ENCODE results near the gene KIF5B.

DNA sequence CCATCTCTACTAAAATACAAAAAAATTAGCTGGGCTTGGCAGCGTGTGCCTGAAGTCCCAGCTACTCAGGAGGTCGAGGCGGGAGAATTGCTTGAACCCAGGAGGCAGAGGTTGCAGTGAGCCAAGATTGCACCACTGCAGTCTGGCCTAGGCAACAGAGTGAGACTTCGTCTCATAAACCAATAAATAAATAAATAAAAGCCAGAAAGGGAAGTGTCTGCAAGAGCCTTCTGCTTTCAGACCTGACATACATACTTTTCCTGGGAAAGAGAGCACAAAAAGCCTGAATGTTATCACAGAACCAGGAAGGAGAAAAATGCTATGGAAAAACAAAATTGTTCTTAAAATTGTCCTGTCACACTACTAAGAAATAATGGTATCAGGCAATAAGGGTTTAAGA, 4.1 kb upstream of the KIF5B start:
- TF ChIP-seq, protein P1, sequence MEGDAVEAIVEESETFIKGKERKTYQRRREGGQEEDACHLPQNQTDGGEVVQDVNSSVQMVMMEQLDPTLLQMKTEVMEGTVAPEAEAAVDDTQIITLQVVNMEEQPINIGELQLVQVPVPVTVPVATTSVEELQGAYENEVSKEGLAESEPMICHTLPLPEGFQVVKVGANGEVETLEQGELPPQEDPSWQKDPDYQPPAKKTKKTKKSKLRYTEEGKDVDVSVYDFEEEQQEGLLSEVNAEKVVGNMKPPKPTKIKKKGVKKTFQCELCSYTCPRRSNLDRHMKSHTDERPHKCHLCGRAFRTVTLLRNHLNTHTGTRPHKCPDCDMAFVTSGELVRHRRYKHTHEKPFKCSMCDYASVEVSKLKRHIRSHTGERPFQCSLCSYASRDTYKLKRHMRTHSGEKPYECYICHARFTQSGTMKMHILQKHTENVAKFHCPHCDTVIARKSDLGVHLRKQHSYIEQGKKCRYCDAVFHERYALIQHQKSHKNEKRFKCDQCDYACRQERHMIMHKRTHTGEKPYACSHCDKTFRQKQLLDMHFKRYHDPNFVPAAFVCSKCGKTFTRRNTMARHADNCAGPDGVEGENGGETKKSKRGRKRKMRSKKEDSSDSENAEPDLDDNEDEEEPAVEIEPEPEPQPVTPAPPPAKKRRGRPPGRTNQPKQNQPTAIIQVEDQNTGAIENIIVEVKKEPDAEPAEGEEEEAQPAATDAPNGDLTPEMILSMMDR (conservative IDR thresholded peaks at IDR 0.05; ENCODE audit: low read depth, low read length): no peak
- TF ChIP-seq RFX5 (IDR thresholded peaks at IDR 0.05; ENCODE audit: low read depth, low read length) (no peak), FOS (IDR thresholded peaks at IDR 0.05; ENCODE audit: low read depth, low read length) (no peak), SMC3 (IDR thresholded peaks at IDR 0.05; ENCODE audit: low read depth, low read length) (no peak), POLR2A (IDR thresholded peaks at IDR 0.05; ENCODE audit: low read depth, low read length) (no peak), RCOR1 (IDR thresholded peaks at IDR 0.05; ENCODE audit: insufficient replicate concordance, low read length) (no peak), MXI1 (IDR thresholded peaks at IDR 0.05; ENCODE audit: borderline replicate concordance, low read depth, low read length) (no peak), CHD1 (IDR thresholded peaks at IDR 0.05; ENCODE audit: low read depth, low read length) (no peak), MAFK (IDR thresholded peaks at IDR 0.05; ENCODE audit: low read depth, low read length) (no peak), CEBPB (IDR thresholded peaks at IDR 0.05; ENCODE audit: low read depth, low read length) (no peak)
- TF ChIP-seq, protein P2, sequence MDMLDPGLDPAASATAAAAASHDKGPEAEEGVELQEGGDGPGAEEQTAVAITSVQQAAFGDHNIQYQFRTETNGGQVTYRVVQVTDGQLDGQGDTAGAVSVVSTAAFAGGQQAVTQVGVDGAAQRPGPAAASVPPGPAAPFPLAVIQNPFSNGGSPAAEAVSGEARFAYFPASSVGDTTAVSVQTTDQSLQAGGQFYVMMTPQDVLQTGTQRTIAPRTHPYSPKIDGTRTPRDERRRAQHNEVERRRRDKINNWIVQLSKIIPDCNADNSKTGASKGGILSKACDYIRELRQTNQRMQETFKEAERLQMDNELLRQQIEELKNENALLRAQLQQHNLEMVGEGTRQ (IDR thresholded peaks at IDR 0.05; ENCODE audit: low read depth, low read length): no peak
